Measurements from ENCODE around the gene LBX1.
"Not testable (repeated sequence)": the region's sequence is repeated elsewhere in the genome, so short reads cannot be mapped to it uniquely, and the experiment has no call there.

LBX1 gene

DNA sequence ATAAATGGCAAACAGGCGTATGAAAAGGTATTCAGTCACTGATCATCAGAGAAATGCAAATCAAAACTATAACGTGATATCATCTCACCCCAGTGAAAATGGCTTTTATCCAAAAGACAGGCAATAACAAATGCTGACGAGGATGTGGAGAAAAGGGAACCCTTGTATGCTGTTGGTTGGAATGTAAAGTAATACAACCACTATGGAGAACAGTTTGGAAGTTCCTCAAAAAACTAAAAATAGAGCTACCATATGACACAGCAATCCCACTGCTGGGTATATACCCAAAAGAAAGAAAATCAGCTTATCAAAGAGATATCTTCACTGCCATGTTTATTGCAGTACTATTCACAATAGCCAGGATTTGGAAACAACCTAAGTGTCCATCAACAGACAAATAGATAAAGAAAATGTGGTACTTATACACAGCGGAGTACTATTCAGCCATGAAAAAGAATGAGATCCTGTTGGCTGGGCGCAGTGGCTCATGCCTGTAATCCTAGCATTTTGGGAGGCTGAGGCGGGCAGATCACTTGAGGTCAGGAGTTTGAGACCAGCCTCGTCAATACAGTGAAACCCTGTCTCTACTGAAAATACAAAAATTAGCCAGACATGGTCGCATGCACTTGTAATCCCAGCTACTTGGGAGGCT, 30.8 kb downstream of the LBX1 start:
- not testable (repeated sequence) for DNase-seq

DNA sequence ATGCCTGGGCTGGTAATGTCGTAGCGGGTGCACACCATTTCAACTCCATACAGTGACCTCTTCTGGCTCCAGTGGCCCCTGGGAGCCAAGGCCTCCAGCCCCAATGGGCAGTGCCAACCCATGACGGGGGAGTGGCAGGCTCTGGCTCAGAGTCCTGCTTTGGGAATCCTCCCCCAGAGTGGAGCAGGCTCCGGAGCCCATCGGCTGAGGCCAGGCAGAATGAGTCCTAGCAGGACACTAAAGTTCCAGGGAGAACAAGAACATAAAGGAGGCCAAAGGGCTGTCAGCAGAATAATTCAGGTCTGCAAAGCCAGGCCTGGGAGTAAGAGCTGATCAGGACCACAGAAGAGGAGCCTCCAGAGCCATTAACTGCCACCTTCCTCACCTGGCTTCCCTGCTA, 33.3 kb downstream of the LBX1 start:
- no peak for DNase-seq

- no peak for DNase-seq
These were observed 39.5 kb downstream of the LBX1 start for GRCh38 chr10:101189461-101190401.

GRCh38 chr10:101188942-101189341, 40.3 kb downstream of the LBX1 start:
- no peak for DNase-seq

DNA sequence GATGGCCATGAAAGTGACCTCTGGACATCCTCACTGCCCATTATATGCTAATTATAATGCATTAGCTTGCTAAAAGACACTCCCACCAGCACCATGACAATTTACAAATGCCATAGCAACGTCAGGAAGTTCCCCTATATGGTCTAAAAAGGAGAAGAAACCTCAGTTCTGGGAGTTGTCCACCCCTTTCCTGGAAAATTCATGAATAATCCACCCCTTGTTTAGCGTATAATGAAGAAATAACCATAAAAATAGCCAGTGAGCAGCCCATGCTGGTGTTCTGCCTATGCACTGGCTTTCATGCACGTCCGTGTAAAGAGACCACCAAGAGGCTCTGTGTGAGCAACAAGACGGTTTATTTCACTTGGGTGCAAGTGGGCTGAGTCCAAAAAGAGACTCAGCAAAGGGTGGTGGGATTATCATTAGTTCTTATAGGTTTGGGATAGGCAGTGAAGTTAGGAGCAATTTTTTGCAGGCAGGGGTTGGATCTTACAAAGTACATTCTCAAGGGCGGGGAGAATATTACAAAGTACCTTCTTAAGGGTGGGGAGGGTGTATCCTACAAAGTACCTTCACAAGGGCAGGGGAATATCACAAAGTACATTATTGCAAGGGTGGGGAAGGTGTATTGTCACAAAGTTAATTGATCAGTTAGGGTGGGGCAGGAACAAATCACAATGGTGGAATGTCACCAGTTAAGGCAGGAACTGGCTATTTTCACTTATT, 45.6 kb downstream of the LBX1 start:
- no peak for DNase-seq

GRCh38 chr10:101182936-101183335, 46.3 kb downstream of the LBX1 start:
- no peak for DNase-seq
